ENCODE results near the gene MRRF. TPM values are rescaled to one million over a fixed set of nuclear protein-coding genes. Genes with fewer than 3 reads are reported as not detected.

Gene MRRF
- total and polyA plus RNA-seq, 2 experiments from 2014 or later, result 23.7 to 30.8 TPM

- no peaks in the 10 kb centered on the region for H3K79me2 ChIP-seq (ENCODE audit: insufficient read depth)
- no peaks in the 10 kb centered on the region for H3K27me3 ChIP-seq (replicated peaks; ENCODE audit: insufficient read depth)
- H3K4me2 ChIP-seq (ENCODE audit: unreplicated experiment), result no peak overlapping the region
- WGBS, 2 experiments (ENCODE audit: low coverage in 1 of 2, low lambda C conversion rate in 2 of 2, missing lambda C conversion rate in 2 of 2), result 58 to 65% methylated on average over 3 of the region's 3 CpGs
- H3K9me2 ChIP-seq (ENCODE audit: insufficient read depth), result no peaks in the 10 kb centered on the region
- H4K20me1 ChIP-seq (ENCODE audit: insufficient read depth), result no peaks in the 10 kb centered on the region
- no peak overlapping the region for H3K9ac ChIP-seq
- DNase-seq, result no peak
- no peaks in the 10 kb centered on the region for H3K4me1 ChIP-seq (ENCODE audit: insufficient read depth)
- H3K36me3 ChIP-seq (ENCODE audit: low read depth), result no peaks in the 10 kb centered on the region
- no peaks in the 10 kb centered on the region for H3K9me3 ChIP-seq (ENCODE audit: low read depth)
- no peak overlapping the region for H3K27ac ChIP-seq
- no peak overlapping the region for H2AFZ ChIP-seq
- in situ Hi-C loops (cut with MboI), result no loop called here
- H3K4me3 ChIP-seq, result no peak overlapping the region
- TF ChIP-seq EZH2 (IDR thresholded peaks at IDR 0.05; ENCODE audit: insufficient read depth, poor library complexity, severe bottlenecking), result no peak
- TF ChIP-seq EZH2phosphoT487 (IDR thresholded peaks at IDR 0.05; ENCODE audit: insufficient read depth, low read depth), result no peak
- no peaks in the 10 kb centered on the region for H3F3A ChIP-seq (ENCODE audit: insufficient read depth)
These were observed 74.3 kb downstream of the MRRF start for GRCh38 chr9:122338994-122339393.

DNA sequence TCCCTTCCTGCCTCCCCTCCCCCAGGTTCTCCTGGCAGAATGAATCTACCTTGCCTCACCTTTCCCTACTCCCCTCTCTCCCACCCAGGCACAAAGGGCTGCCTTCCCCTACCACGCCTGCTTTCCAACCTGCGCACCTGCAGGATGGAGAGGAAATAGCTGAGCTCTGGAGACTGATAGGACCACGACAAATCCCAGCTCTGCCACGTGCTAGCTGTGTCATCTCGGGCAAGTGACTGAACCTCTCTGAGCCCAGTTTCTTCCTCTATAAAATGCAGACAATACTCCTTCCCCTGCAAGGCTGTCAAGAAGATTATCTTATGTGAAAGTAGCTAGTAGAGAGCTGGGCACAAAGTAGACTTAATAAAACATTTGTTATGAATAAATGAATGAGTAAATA, 74.9 kb downstream of the MRRF start:
- H3K4me1 ChIP-seq (ENCODE audit: insufficient read depth), result no peaks in the 10 kb centered on the region
- no peaks in the 10 kb centered on the region for H3K27me3 ChIP-seq (replicated peaks; ENCODE audit: insufficient read depth)
- H3K9me3 ChIP-seq (ENCODE audit: low read depth), result no peaks in the 10 kb centered on the region
- no peak overlapping the region for H3K4me3 ChIP-seq
- H3K9me2 ChIP-seq (ENCODE audit: insufficient read depth), result no peaks in the 10 kb centered on the region
- H3K9ac ChIP-seq, result no peak overlapping the region
- H3K4me2 ChIP-seq (ENCODE audit: unreplicated experiment), result no peak overlapping the region
- DNase-seq, result no peak
- no peaks in the 10 kb centered on the region for H3F3A ChIP-seq (ENCODE audit: insufficient read depth)
- H4K20me1 ChIP-seq (ENCODE audit: insufficient read depth), result no peaks in the 10 kb centered on the region
- no peak overlapping the region for H2AFZ ChIP-seq
- WGBS, 2 experiments (ENCODE audit: low coverage in 1 of 2, low lambda C conversion rate in 2 of 2, missing lambda C conversion rate in 2 of 2), result 82 to 85% methylated on average over 5 of the region's 5 CpGs
- TF ChIP-seq EZH2phosphoT487 (IDR thresholded peaks at IDR 0.05; ENCODE audit: insufficient read depth, low read depth) (no peak), EZH2 (IDR thresholded peaks at IDR 0.05; ENCODE audit: insufficient read depth, poor library complexity, severe bottlenecking) (no peak)
- H3K27ac ChIP-seq, result no peak overlapping the region
- in situ Hi-C loops (cut with MboI), result no loop called here
- H3K36me3 ChIP-seq (ENCODE audit: low read depth), result no peaks in the 10 kb centered on the region
- H3K79me2 ChIP-seq (ENCODE audit: insufficient read depth), result no peaks in the 10 kb centered on the region

- H3K27me3 ChIP-seq (replicated peaks; ENCODE audit: insufficient read depth), result no peaks in the 10 kb centered on the region
- no peaks in the 10 kb centered on the region for H3K9me2 ChIP-seq (ENCODE audit: insufficient read depth)
- H3K9me3 ChIP-seq (ENCODE audit: low read depth), result no peaks in the 10 kb centered on the region
- H3K4me1 ChIP-seq (ENCODE audit: insufficient read depth), result no peaks in the 10 kb centered on the region
- peak; percentile 22 for DNase-seq
- 42 to 53% methylated on average over 6 of the region's 6 CpGs for WGBS, 2 experiments (ENCODE audit: low coverage in 1 of 2, low lambda C conversion rate in 2 of 2, missing lambda C conversion rate in 2 of 2)
- no peaks in the 10 kb centered on the region for H4K20me1 ChIP-seq (ENCODE audit: insufficient read depth)
- H3K4me2 ChIP-seq (ENCODE audit: unreplicated experiment), result no peak overlapping the region
- no peak overlapping the region for H3K27ac ChIP-seq
- H3K36me3 ChIP-seq (ENCODE audit: low read depth), result no peaks in the 10 kb centered on the region
- TF ChIP-seq EZH2 (IDR thresholded peaks at IDR 0.05; ENCODE audit: insufficient read depth, poor library complexity, severe bottlenecking) (no peak), EZH2phosphoT487 (IDR thresholded peaks at IDR 0.05; ENCODE audit: insufficient read depth, low read depth) (no peak)
- H3K9ac ChIP-seq, result no peak overlapping the region
- H3F3A ChIP-seq (ENCODE audit: insufficient read depth), result no peaks in the 10 kb centered on the region
- no peak overlapping the region for H3K4me3 ChIP-seq
- in situ Hi-C loops (cut with MboI), result loop anchor here (10.0 kb wide), 1 partner anchor 245 kb away; the partner anchor contains the start of gene TTLL11
- no peaks in the 10 kb centered on the region for H3K79me2 ChIP-seq (ENCODE audit: insufficient read depth)
- no peak overlapping the region for H2AFZ ChIP-seq
These were observed 75.5 kb downstream of the MRRF start for GRCh38 chr9:122340161-122340560.

- no peaks in the 10 kb centered on the region for H3K79me2 ChIP-seq (ENCODE audit: insufficient read depth)
- H4K20me1 ChIP-seq (ENCODE audit: insufficient read depth), result no peaks in the 10 kb centered on the region
- H3K27me3 ChIP-seq (replicated peaks; ENCODE audit: insufficient read depth), result no peaks in the 10 kb centered on the region
- DNase-seq, result no peak
- no peak overlapping the region for H3K9ac ChIP-seq
- 72 to 83% methylated on average over 15 of the region's 15 CpGs for WGBS, 2 experiments (ENCODE audit: low coverage in 1 of 2, low lambda C conversion rate in 2 of 2, missing lambda C conversion rate in 2 of 2)
- no peaks in the 10 kb centered on the region for H3K9me3 ChIP-seq (ENCODE audit: low read depth)
- no peak overlapping the region for H2AFZ ChIP-seq
- H3F3A ChIP-seq (ENCODE audit: insufficient read depth), result no peaks in the 10 kb centered on the region
- in situ Hi-C loops (cut with MboI), result loop anchor here (10.0 kb wide), 1 partner anchor 248 kb away; the partner anchor contains the start of gene TTLL11
- H3K36me3 ChIP-seq (ENCODE audit: low read depth), result no peaks in the 10 kb centered on the region
- no peak overlapping the region for H3K4me2 ChIP-seq (ENCODE audit: unreplicated experiment)
- no peaks in the 10 kb centered on the region for H3K4me1 ChIP-seq (ENCODE audit: insufficient read depth)
- H3K4me3 ChIP-seq, result no peak overlapping the region
- no peak for TF ChIP-seq EZH2 (IDR thresholded peaks at IDR 0.05; ENCODE audit: insufficient read depth, poor library complexity, severe bottlenecking)
- TF ChIP-seq EZH2phosphoT487 (IDR thresholded peaks at IDR 0.05; ENCODE audit: insufficient read depth, low read depth), result no peak
- no peaks in the 10 kb centered on the region for H3K9me2 ChIP-seq (ENCODE audit: insufficient read depth)
- no peak overlapping the region for H3K27ac ChIP-seq
These were observed 77.8 kb downstream of the MRRF start for GRCh38 chr9:122342323-122343050.
